GM23338 (cell line): ENCODE measurements around the gene GAPVD1. TPM values are rescaled to one million over a fixed set of nuclear protein-coding genes. Genes with fewer than 3 reads are reported as not detected.

Source experiments
- ATAC-seq: fragments of 200-7000 bp; cut with Tn5 transposase; 3 replicates; pipeline ENCODE4 v1.9.1; 2020
- DNase-seq: peaks from one replicate; pipeline ENCODE4 v3.0.0-alpha.2; 2015; ENCODE audit warnings: low spot score
- H2AFZ ChIP-seq: fragments of 200-600 bp; sonication (generic); 2 replicates; pipeline ENCODE4 v1.8.0; 2016; ENCODE audit warnings: antibody characterized with exemption, mild to moderate bottlenecking, moderate library complexity
- H3F3A ChIP-seq: fragments of 200-600 bp; sonication (generic); replicated peaks from 2 replicates; pipeline ENCODE4 v1.8.0; 2017; ENCODE audit warnings: antibody characterized with exemption, mixed run types, low read depth
- H3K27ac ChIP-seq: fragments of 200-600 bp; sonication (generic); 2 replicates; pipeline ENCODE4 v1.6.1; 2016; ENCODE audit warnings: low read depth
- H3K27me3 ChIP-seq: fragments of 200-600 bp; sonication (generic); 2 replicates; pipeline ENCODE4 v1.8.0; 2016; ENCODE audit warnings: mild to moderate bottlenecking, mixed run types, moderate library complexity; ENCODE audit not compliant: insufficient read depth
- H3K36me3 ChIP-seq: fragments of 200-600 bp; sonication (generic); 2 replicates; pipeline ENCODE4 v1.8.0; 2016; ENCODE audit warnings: mild to moderate bottlenecking; ENCODE audit not compliant: insufficient read depth
- H3K4me1 ChIP-seq: fragments of 200-600 bp; sonication (generic); 2 replicates; pipeline ENCODE4 v1.8.0; 2016; ENCODE audit warnings: mild to moderate bottlenecking, moderate library complexity; ENCODE audit not compliant: insufficient read depth
- H3K4me2 ChIP-seq: fragments of 200-600 bp; sonication (generic); 2 replicates; pipeline ENCODE4 v1.7.1; 2017; ENCODE audit warnings: mixed run types
- H3K4me3 ChIP-seq: fragments of 200-600 bp; sonication (generic); 2 replicates; pipeline ENCODE4 v1.6.1; 2016; ENCODE audit warnings: mixed run types
- H3K79me2 ChIP-seq: fragments of 200-600 bp; sonication (generic); replicated peaks from 2 replicates; pipeline ENCODE4 v1.8.0; 2017; ENCODE audit warnings: mild to moderate bottlenecking; ENCODE audit not compliant: insufficient read depth
- H3K9me2 ChIP-seq: fragments of 200-600 bp; sonication (generic); 2 replicates; pipeline ENCODE4 v1.8.0; 2017; ENCODE audit not compliant: insufficient read depth
- H4K20me1 ChIP-seq: fragments of 200-600 bp; sonication (generic); replicated peaks from 2 replicates; pipeline ENCODE4 v1.8.0; 2017; ENCODE audit warnings: mild to moderate bottlenecking; ENCODE audit not compliant: insufficient read depth
- H3K27ac Mint-ChIP-seq: 2 replicates; pipeline ENCODE4 v1.8.0; 2020; ENCODE audit warnings: inconsistent platforms, mild to moderate bottlenecking, moderate library complexity, mixed read lengths
- H3K27me3 Mint-ChIP-seq: 3 replicates; pipeline ENCODE4 v1.8.0; 2022; ENCODE audit warnings: low read depth, mild to moderate bottlenecking, moderate library complexity, mixed read lengths, inconsistent platforms; ENCODE audit not compliant: insufficient read depth, poor library complexity
- H3K36me3 Mint-ChIP-seq: 3 replicates; pipeline ENCODE4 v1.8.0; 2021; ENCODE audit warnings: low read depth, mild to moderate bottlenecking, inconsistent platforms, moderate library complexity, mixed read lengths
- H3K4me1 Mint-ChIP-seq: 3 replicates; pipeline ENCODE4 v1.8.0; 2020; ENCODE audit warnings: mild to moderate bottlenecking, inconsistent platforms, mixed read lengths
- H3K4me3 Mint-ChIP-seq: 3 replicates; pipeline ENCODE4 v1.8.0; 2021; ENCODE audit warnings: moderate library complexity, mild to moderate bottlenecking, inconsistent platforms, mixed read lengths
- H3K9me3 Mint-ChIP-seq: 3 replicates; pipeline ENCODE4 v1.8.0; 2020; ENCODE audit warnings: moderate library complexity, mild to moderate bottlenecking, inconsistent platforms, mixed read lengths
- ETS1 ChIP-seq: IDR thresholded peaks from 2 replicates; pipeline ENCODE4 v1.6.1; 2016; ENCODE audit warnings: antibody characterized with exemption
- JUNB ChIP-seq: IDR thresholded peaks from one replicate; pipeline ENCODE4 v1.6.1; 2016; ENCODE audit warnings: antibody characterized with exemption; ENCODE audit not compliant: unreplicated experiment
- NANOG ChIP-seq: IDR thresholded peaks from 2 replicates; pipeline ENCODE4 v1.6.1; 2016; ENCODE audit warnings: antibody characterized with exemption, borderline replicate concordance
- REST ChIP-seq: IDR thresholded peaks from one replicate; pipeline ENCODE4 v1.6.1; 2018; ENCODE audit warnings: antibody characterized with exemption; ENCODE audit not compliant: unreplicated experiment
- STAT1 ChIP-seq: IDR thresholded peaks from one replicate; pipeline ENCODE4 v1.6.1; 2016; ENCODE audit warnings: antibody characterized with exemption; ENCODE audit not compliant: unreplicated experiment
- ZNF331 ChIP-seq: fragments of 250-450 bp; sonication (Bioruptor Pico); IDR thresholded peaks from 2 replicates; pipeline ENCODE4 v1.5.0; 2020; ENCODE audit warnings: low read depth, mild to moderate bottlenecking, moderate library complexity
- ZNF462 ChIP-seq: fragments of 250-450 bp; sonication (Bioruptor Pico); IDR thresholded peaks from 2 replicates; pipeline ENCODE4 v1.5.0; 2020; ENCODE audit warnings: mild to moderate bottlenecking, moderate library complexity
- polyA plus RNA-seq: library from polyadenylated mRNA; unstranded; fragments of >200 nt; fragmentation: Nextera tagmentation; extraction: Ambion mirVana; gene quantifications from 2 replicates; pipeline ENCODE4 v1.2.1, GENCODE V29; 2016
- total RNA-seq: library from RNA; depleted of rRNA; stranded (reverse); fragments of >200 nt; shearing (Covaris generic); gene quantifications from 2 replicates; pipeline ENCODE4 v1.2.3, GENCODE V29; 2014

Gene GAPVD1
- total and polyA plus RNA-seq, 2 experiments from 2014 or later = 19.2 to 34.6 TPM

GRCh38 chr9:125277411-125277810, 15.8 kb downstream of the GAPVD1 start:
- TF ChIP-seq ETS1 (no peak), REST (no peak), STAT1 (no peak)
- no peak overlapping the region for H3K4me2 ChIP-seq
- no peaks in the 10 kb centered on the region for H3K9me2 ChIP-seq
- H3K36me3 ChIP-seq = no peaks in the 10 kb centered on the region
- no peaks in the 10 kb centered on the region for H3K27me3 ChIP-seq
- H3K27ac ChIP-seq = no peak overlapping the region
- peaks cover 5% of the 10 kb centered on the region for H4K20me1 ChIP-seq
- DNase-seq = no peak
- no peak overlapping the region for H2AFZ ChIP-seq
- peaks cover 2% of the 10 kb centered on the region for H3K27me3 Mint-ChIP-seq
- ATAC-seq = no peak
- H3K4me1 ChIP-seq = peaks cover 7% of the 10 kb centered on the region
- H3K27ac Mint-ChIP-seq = no peak overlapping the region; the same call in 1 of the 2 replicates
- peaks cover 82% of the 10 kb centered on the region for H3K79me2 ChIP-seq
- no peak overlapping the region for H3K4me3 Mint-ChIP-seq
- no peaks in the 10 kb centered on the region for H3K9me3 Mint-ChIP-seq
- H3K4me3 ChIP-seq = no peak overlapping the region
- H3K4me1 Mint-ChIP-seq = peaks cover 8% of the 10 kb centered on the region
- no peaks in the 10 kb centered on the region for H3F3A ChIP-seq
- H3K36me3 Mint-ChIP-seq = no peaks in the 10 kb centered on the region

- no peak overlapping the region for H3K27ac Mint-ChIP-seq
- DNase-seq (no peak), ATAC-seq (no peak)
- Histone ChIP-seq H3K36me3 (no peaks in the 10 kb centered on the region), H3K79me2 (peaks cover 65% of the 10 kb centered on the region), H3K4me3 (no peak overlapping the region), H3K27ac (no peak overlapping the region), H4K20me1 (peaks cover 24% of the 10 kb centered on the region), H3K27me3 (no peaks in the 10 kb centered on the region), H3K4me1 (no peaks in the 10 kb centered on the region), H3F3A (no peaks in the 10 kb centered on the region), H3K4me2 (no peak overlapping the region), H2AFZ (no peak overlapping the region), H3K9me2 (no peaks in the 10 kb centered on the region)
- H3K4me3 Mint-ChIP-seq = no peak overlapping the region
- TF ChIP-seq NANOG (no peak), ZNF331 (CRISPR knock-in tag) (no peak), ZNF462 (no peak), JUNB (no peak), STAT1 (no peak)
- no peaks in the 10 kb centered on the region for H3K9me3 Mint-ChIP-seq
- no peaks in the 10 kb centered on the region for H3K36me3 Mint-ChIP-seq
- no peaks in the 10 kb centered on the region for H3K4me1 Mint-ChIP-seq
- no peaks in the 10 kb centered on the region for H3K27me3 Mint-ChIP-seq
These were observed 19.3 kb downstream of the GAPVD1 start for GRCh38 chr9:125280945-125281344.
